ENCODE measurements around the gene PLEKHA5.
"Not testable (repeated sequence)": the region's sequence is repeated elsewhere in the genome, so short reads cannot be mapped to it uniquely, and the experiment has no call there.

PLEKHA5 gene

DNA sequence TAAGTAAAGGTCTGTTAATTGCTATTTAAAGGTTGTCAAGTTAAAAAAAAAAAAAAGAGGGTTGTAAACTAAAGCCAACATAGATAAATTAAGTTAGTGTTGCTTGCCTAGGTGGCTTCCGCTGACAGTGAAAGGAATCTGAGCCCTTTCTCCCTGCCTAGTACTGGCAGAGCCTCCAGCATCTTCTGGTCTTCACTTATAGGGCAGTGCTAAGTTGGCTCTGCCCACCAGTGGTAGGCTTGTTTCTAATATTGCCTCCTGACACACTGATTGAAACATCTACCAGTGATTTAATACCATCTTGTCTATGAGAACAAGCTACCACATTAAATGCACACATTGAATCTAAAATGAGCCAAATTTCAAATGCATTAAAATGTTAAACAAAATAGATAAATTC lies 39.7 kb downstream of the PLEKHA5 start:
- no peak for DNase-seq (ENCODE audit: low read depth)

DNA sequence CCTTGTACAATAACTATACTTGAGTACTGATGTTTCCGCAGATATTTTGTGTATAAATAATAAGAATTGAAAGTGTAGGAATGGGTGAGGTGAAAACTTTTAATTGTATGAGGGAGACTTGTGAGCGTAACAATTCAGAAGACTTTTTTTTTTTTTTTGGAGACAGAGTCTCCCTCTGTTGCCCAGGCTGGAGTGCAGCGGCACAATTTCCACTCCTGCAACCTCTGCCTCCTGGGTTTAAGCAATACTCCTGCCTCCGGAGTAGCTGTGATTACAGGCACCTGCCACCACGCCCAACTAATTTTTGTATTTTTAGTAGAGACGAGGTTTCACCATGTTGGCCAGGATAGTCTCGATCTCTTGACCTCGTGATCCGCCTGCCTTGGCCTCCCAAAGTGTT lies 40.8 kb downstream of the PLEKHA5 start:
- DNase-seq (ENCODE audit: low read depth) = not testable (repeated sequence)

DNA sequence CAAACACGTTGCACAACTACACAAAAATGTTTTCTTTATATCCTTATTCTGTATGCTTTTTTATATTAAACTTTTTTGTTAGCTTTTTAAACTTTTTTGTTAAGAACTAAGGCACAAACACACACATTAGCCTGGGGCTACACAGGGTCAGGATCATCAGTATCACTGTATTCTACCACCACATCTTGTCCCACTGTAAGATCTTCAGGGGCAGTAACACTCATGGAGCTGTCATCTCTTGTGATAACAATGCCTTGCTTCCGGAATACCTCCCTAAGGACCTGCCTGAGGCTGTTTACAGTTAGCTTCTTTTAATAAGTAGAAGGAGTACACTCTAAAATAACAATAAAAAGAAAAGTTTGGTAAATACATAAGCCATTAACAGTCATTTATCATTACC lies 42.2 kb downstream of the PLEKHA5 start:
- no peak for DNase-seq (ENCODE audit: low read depth)

DNA sequence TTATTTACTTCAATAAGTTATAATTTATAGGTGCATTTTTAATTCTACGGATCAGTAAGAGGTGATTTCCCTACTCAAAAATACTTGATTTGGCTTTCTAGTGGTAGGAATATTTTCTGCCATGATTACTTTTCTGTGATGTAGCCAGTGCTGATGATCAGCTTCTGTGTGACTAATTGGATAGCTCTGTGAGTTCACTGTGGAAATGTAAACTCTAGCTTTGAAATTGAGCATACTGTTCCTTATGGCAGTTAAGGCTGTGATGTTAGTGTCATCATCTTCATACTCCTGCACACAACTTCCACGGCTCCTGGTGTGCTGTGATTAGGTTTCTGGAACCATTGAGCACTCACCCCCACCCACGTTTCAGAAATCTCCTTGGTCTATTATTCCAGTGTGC lies 48.2 kb downstream of the PLEKHA5 start:
- no peak for DNase-seq (ENCODE audit: low read depth)

DNA sequence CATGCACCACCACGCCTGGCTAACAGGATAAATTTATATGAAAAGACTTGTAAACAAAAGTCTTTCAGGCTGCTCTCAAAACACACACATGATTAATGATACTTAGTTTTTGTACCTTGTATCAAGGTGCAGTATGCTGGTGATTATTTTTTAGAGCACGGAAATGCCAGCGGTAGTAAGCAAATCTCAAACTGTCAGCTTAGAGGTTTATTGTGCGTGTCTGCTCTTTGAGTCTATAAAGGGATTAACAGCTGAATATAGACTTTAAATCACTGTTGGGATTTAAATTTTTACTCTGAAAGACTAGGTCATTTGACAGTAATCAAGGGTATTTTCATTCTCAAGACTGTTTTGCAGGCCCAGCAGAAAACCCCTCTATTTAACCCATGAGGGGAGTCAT lies 50.5 kb downstream of the PLEKHA5 start:
- no peak for DNase-seq (ENCODE audit: low read depth)

DNA sequence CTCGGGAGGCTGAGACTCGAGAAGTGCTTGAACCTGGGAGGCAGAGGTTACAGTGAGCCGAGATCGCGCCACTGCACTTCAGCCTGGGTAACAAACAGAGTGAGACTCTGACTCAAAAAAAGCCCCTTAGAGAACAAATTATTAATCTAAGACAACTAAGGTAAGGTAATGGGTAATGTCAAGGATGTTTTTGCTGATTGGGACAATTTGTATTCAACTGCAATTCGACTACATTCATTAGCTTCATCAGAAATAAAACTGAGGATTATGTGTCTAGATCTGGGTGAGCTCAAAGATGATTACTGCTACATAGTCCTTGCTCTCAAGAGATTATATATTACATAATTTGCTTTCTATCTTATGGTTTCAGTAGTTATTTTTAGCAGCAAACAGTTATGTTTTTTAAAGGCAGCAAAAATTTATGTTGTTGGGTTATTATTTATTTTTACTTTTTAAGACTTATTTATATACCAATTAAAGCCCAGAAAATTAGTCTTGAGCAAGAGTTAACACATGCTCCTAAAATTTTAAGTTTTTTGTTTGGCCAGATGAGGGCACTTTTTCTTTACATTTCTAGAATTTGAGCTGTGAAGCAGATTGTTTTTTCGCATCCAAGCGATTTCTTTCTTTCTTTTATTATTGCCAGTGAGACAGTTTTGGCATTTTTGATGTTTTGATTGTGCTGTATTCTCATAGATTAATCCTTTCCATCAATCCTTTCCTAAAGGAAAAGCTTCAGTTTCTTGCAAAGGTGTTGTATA lies 52.3 kb downstream of the PLEKHA5 start:
- no peak for DNase-seq (ENCODE audit: low read depth)

DNA sequence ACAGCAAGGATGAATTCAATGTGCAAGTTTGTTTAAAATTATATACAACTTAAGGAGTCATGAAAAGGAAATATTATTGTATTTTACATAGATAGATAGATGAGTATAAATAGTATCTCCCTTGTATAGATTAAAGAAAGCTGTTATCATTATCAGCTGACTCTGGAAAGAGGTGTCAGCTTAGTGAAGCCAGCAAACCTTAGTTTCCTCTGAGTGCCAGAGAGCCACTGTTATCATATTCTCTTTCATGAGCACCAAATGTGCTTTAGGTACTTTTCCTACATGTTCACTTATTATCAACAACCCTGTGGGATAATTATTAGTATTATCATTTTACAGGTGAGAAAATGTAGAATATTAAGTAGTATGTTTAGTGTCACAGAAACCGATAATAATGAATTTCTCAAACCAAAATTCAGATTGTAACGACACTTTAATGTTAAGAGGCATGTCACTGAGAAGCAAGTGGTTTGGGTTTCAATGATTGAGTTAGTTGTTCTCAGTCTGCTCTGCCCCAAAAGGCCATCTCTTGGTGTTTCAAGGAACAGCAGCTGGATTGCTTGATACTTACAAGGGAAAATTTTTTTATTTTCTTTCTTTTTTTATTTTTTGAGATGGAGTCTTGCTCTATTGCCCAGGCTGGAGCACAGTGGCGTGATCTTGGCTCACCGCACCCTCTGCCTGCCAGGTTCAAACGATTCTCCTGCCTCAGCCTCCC lies 53.7 kb downstream of the PLEKHA5 start:
- DNase-seq (ENCODE audit: low read depth) = no peak

DNA sequence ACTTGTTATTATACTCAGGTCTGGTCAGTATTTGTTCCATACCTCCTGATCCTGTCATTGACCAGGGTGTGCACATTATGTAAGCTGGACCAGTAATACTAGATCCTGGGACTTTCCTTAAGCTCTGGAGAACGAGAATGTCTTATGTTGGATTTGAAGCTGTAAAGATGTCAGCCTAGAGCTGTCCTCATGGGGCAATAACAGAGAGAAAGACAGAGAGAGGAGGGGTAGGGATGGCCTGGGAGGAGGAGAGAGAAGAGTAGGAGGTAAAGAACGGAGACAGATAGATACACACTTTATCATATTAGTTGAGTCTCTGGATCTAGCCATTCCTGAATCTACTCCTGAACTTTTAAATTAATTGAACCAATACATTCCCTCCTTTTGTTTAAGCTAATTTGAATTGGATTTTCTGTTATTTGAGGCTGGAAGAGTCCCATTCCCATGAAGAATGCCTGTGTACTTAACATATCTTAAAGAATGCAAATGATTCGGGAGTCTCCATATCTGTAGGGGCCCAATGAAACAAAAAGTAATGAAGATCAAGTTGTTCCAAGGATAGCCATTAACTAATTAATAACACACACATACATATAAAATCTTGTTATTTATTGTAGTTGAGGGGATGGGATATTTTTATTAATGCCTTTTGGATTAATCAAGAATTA lies 55.9 kb downstream of the PLEKHA5 start:
- DNase-seq (ENCODE audit: low read depth) = no peak

DNA sequence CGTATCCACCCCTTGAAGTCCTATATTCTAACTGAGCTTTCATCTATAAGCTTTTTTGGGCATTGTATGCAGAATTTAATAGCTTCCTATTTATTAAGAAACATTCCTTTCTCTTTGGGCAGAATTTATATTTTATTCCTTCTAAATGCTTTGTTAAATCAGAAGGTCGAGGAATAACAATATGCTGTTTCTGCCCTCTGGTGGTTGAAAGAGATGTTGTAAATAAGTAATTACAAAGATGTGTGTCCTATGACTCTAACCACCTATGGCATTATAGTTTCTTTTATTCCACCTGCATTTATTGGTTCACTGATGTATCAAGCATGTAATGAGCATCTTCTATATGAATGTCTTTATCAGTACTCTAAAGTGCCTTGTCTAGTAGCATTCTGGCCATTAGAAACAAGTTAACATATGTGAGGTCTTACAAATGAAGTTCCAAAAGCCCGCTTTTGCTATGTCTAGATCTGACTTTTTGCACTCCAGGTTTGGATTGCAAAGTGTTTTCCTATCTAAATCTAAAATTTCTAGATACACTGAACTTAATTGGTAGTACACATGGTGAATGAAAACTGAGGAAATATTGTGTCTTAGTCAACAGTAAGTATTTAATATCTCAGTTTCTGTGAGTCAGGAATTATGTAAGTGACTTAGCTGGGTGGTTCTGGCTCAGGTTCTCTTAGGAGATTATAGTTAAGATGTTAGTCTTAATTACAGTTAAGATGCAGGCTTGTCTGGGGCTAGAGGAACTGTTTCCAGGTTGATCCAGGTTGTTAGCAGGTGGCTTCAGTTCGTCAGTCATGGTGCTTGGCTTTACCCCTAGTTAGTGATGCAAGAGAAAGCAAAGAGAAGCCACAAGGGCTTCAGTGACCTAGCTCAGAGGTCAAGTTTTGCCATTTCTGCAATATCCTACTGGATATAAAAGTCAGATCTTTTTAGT lies 57.5 kb downstream of the PLEKHA5 start:
- DNase-seq (ENCODE audit: low read depth) = no peak

DNA sequence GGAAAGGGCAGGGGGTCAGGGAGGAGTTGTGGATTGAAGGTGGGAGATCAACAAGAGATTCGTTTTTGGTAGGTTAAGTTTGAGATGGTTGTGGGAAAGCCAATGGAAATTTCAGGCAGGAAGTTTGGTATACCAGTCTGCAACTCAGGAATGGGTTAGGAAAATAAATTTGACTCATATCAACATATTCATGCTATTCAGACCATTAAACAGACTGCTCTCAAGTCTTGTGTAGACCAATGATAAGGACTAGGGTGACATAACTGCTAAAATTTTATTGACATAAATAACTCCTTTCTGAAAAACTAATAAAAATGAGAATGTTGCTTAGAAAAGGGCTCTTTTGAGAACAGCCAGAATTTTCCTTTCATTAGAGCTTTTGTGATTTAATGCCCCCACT lies 60.0 kb downstream of the PLEKHA5 start:
- no peak for DNase-seq (ENCODE audit: low read depth)

DNA sequence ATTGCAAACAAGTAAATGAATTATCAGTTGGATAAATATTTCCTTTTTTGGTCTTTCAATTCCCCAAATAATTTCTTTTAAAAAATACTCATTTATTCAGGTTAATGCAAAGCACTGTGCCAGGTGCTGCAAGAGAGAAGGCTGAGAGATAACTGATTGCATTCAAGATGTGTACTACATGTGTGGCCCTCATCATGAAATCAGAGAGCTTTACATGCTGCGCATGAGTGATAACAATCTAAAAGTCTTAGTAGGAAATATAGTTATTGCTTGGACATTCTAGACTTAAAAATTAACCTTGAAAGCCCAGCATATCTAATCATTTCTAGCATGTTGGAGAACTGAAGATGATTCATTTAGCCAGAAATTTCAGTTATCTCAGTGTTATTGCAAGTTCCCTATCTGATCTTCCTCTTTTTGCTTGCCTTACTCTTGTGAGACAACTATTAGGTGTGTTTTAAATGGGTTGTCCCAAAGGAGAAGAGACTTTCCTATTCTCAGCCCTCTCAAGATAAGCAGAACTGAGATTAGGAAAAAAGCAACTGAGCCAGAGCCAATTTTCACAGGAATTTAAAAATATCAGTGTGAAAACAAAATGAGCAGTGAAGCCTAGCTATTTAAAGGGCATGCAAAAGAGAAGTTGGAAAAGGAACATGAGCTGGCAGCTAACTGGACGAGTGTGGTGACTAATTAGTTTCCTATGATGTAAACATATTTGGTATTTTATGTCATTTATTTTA lies 60.9 kb downstream of the PLEKHA5 start:
- DNase-seq (ENCODE audit: low read depth) = no peak

DNA sequence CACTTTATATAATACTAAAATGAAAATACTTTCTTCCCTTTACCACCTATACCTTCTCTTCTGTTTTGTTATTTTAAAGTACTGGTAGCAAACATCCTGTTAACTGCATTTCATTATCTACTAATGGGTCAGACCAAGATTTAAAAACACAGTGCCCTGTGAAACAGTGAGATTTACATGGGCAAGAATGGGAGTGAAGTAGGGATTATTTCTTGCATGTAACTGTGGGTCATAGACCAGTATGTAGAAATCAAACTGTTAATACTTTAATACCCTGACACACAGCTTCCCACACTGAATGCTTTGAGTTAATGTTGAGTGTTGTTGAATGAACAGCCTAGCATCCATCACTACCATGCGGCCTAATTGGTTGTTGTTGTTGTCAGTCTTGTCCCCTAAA lies 61.6 kb downstream of the PLEKHA5 start:
- DNase-seq (ENCODE audit: low read depth) = no peak

DNA sequence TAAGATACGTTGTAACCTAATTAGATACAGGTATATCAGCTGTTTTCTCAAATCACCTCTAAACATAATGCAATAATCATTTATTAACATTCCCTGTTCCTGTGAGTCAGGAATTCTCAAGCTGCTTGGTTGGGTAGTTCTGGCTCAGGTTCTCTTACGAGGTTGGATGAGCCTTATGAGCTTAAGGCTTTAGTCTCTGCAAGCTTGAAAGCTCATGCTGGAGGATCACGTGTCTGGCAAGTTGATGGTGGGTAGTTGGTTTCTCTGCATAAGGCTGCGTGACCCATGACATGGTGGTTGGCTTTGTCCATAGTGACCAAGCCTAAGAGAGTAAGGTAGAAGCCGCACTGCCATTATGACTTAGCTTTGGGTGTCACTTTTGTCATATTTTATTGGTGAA lies 62.0 kb downstream of the PLEKHA5 start:
- DNase-seq (ENCODE audit: low read depth) = no peak

DNA sequence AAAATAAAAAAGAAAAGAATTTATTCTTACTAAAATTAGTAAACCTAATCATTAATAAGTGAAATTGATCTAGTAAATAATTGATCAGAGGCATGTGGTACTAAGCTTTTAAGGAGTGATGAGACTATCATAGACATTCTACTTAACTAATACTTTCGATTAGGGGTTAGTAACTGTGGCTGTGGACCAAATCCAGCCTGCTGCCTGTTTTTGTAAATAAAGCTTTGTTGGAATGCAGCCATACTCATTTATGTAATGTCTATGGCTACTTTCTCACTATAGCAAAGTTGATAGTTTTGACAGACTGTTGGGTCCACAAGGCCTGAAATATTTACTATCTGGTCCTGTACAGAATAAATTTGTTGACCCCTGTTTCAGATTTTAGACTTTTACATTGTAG lies 63.2 kb downstream of the PLEKHA5 start:
- DNase-seq (ENCODE audit: low read depth) = no peak

DNA sequence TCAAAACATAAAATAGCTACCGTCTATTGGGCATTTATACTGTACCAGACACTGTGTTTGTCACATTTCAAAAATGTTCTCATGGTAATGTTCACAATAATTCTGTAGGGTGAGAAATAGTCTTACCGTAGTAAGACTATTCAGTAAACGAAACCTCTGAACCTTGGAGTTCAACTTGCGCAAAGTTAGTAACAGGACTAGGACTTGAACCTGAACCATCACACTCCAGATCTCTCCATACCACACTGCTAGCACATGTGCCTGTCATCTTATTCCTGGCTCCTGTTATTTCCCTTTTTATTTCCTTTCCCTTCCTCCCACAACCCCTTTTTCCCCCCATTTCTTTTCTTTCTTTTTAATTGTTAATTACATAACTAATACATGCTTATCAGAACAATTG lies 65.4 kb downstream of the PLEKHA5 start:
- no peak for DNase-seq (ENCODE audit: low read depth)

DNA sequence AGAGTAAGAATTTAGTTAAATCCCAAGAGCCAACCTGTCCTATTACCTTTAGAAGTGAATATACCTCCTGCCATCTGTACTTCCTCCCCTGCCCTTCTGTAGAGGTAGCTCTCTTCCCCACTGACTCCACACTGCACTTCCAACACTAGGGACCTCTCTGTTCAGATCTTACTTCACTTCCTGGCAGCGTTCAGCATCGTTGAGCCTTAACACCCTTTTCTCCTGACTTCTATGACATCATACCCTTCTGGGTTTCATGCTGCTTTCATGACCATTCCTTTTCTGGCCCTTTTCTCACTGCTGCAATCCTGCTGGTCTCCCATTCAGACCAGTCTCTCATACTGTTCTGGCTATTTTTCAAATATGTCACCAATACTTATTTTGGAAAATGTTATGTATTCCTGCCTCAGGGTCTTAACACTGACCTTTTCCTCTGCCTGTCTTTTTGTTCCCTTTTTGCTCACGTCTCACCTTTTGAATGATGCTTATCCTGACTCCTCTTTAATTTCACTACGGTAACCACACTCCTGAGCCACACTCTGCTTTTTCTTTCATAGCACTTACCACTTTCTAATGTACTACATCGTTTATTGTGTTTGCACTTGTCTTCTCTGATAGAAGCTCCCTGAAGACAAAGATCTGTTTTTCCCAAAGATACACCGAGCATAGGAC lies 67.6 kb downstream of the PLEKHA5 start:
- DNase-seq (ENCODE audit: low read depth) = no peak

DNA sequence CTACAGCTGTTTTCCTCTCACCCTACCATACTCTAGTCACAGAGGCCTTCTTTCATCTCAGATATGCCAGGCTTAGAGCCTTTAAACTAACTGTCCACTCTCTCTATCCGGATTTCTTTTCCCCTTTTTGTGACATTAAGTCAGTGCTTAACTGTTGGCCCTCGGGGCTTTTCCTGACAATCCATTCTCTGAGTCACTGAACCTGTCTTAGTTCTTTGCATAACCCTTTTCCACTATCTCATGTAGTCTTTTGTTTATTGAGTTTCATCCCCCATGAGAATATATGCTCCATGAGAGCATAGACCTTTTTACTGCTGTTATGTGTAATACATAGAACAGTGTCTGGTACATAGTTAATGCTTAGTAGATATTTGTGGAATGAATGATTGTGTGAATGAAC lies 68.7 kb downstream of the PLEKHA5 start:
- no peak for DNase-seq (ENCODE audit: low read depth)

DNA sequence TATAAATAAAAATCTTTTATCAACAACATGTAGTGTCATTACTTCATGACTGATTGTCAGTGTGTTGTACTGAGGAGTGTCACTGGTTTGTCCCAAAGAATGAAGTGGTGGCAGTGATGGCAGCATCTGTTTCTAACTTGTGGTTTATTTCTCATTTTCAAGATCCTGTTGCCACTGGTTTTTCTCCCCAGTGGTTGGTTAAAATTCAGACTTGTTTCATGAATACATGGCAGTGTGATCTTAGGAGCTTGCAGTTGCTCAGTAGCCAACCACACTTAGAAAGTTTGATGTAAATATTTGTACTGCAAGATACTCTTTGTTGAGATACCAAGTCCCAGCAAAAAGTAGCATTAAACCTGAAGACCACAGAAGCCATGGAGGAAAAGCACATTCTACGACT lies 69.8 kb downstream of the PLEKHA5 start:
- DNase-seq (ENCODE audit: low read depth) = no peak

DNA sequence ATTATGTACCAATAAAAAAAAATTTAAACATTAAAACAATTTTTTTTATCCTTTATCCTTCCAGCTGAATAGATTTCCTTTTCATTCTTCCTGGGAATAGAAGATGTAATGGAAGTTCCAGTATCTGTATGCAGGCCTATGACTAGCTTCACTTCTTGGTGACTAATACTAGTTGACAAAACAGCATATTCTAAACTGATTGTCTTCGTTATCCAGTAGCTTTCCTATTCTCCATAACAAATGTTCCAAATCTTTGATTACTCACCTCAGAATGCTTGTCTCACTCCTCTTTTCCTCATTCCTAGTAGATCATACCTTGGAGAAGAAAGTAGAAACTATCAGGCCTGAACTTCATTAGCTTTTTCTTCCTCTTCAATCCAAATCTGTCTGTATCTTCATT lies 70.7 kb downstream of the PLEKHA5 start:
- no peak for DNase-seq (ENCODE audit: low read depth)

DNA sequence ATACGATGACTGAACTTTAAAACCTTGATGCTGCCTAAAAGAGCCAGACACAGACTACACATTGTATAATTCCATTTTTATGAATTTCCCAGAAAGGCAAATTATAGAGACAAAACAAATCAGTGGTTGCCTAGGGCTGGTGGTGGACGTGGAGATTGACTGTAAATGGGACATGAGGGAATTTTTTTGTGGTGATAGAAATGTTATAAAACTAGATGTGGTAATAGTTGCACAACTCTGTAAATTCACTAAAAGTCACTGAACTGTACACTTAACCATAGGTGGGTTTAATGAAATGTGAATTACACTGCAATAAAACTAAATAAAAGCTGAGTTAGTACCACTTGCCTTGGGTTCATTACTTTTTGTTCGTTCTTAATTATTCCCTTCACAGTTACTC lies 72.1 kb downstream of the PLEKHA5 start:
- DNase-seq (ENCODE audit: low read depth) = no peak

DNA sequence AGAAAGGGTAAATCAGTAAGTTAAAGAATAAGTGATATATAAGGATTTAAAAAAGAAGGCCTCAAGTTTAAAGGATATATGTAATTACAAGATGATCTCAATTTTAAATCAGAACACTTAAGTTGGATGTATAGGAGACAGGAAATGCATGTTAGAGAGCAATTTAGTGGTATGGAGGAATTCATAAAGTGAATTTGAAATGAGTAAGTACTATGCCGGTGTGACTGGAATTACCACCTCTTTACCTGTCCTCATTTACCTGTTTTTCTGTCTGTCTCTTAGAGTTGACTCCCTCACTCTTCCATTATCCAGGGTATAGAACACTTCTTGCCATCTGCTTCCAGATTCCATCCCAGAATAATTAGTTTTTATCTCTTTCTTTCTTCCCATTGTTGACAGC lies 73.5 kb downstream of the PLEKHA5 start:
- DNase-seq (ENCODE audit: low read depth) = no peak

All from stimulated activated CD8-positive, alpha-beta memory T cell treated with anti-CD3 and anti-CD28 coated beads, Interleukin-15, amount 100 ng/mL, for 24 hours (primary cell).